B cell (primary cell): Measurements from ENCODE around the gene GGCX.

Experiments
- CTCF ChIP-seq: fragments of 200-600 bp; IDR thresholded peaks from one replicate; pipeline ENCODE4 v1.8.0; 2022; ENCODE audit warnings: antibody characterized with exemption, mild to moderate bottlenecking
- EZH2 ChIP-seq: IDR thresholded peaks from 2 replicates; pipeline ENCODE4 v1.6.1; 2012; ENCODE audit warnings: borderline replicate concordance, low read depth, mild to moderate bottlenecking, moderate library complexity, low read length; ENCODE audit not compliant: insufficient read depth, poor library complexity, severe bottlenecking

- no peak for TF ChIP-seq EZH2
- no peak for TF ChIP-seq CTCF
These were observed 29.7 kb upstream of the GGCX start for GRCh38 chr2:85590950-85591349.
